Activated CD8-positive, alpha-beta memory T cell treated with anti-CD3 and anti-CD28 coated beads, Interleukin-2, amount 50 U/mL, for 1 hour (primary cell): ENCODE results near the gene PKNOX2.

Experiments
- DNase-seq: peaks from one replicate; pipeline ENCODE4 v3.0.0-alpha.2; 2020; ENCODE audit errors: extremely low read depth

The PKNOX2 gene

DNA sequence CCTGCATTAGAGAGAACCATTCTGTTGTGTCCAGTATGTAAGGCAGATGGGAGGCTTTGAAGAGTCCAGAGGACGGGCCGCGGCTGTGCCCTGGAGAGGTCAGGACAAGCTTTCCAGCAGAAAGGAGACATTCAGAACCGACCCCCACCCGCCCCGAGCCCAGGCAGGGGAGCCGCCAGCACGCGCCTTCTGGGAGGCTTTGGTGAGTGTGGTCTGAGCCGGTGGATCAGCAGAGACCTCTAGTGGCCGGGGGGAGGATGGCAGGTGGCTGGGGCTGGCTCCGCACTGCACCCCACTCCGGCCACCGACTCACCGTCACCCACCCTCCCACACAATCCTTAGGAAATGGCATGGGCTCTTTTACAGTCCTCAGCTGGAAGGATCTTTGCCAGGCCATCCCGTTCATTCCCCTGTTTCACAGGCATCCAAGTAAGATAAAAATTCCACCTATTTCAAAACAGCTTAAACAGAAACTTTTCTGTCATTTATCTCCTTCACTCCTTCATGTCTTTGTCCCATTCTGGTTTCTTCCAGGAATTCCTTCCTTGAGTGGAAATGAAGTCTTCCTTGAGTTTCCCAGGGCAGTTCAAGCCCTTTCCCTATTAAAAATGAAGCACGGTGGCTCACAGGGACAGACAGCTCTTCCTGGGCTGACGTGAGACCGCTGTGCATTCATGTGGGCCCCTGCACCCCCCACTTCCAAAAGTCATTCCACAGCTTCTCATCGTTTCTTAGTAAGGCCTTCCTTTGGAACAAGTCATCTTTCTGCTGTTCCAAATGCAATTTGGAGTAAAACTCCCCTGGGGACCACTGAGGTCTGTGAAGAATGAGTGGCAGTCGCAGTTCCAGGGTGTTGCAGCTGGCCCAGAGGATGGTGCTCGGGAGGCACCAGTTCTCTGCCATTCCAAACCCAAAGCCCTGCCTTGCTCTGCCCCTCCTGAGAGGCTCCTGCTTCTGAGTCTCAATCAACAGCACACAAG, 240.6 kb downstream of the PKNOX2 start:
- peak; percentile 10 for DNase-seq

DNA sequence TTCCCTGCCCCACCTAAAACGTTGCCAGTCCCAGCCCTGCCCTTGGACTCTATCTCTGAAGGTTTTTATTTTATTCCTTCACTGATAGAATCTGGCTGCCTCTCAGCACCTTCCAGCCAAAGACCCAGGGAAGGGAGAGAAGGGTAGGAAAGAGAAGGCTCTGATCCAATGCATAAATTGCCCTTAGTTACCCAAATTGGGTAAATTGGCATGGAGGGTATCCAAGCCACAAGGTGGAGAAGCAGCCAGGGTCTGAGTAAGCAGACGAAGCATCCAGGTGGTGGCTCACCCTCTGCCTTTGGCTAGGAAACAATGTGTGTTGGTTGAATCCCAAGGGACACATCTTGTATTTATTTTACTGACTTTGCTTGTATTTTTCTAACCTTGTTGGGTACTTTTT, 242.5 kb downstream of the PKNOX2 start:
- no peak for DNase-seq

DNA sequence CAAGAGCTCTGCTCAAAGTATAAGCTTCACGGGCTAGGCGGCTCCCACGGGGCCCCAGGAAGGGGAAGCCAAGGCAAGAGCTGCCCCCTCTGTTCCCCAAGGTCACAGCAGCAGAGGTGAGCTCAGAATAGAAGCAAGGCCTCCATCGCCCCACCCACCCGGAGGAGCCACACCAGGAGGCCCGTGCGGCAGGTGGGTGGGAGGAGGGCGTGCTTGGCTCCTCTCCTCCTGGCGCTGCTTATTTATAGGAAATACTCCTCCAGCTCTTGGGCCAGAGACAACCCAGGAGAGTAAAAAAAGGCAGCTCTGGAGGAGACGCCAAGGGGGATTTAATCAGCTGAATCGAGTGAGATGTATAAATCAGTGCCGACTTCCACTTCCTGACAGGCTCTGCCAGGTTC, 243.8 kb downstream of the PKNOX2 start:
- no peak for DNase-seq

DNA sequence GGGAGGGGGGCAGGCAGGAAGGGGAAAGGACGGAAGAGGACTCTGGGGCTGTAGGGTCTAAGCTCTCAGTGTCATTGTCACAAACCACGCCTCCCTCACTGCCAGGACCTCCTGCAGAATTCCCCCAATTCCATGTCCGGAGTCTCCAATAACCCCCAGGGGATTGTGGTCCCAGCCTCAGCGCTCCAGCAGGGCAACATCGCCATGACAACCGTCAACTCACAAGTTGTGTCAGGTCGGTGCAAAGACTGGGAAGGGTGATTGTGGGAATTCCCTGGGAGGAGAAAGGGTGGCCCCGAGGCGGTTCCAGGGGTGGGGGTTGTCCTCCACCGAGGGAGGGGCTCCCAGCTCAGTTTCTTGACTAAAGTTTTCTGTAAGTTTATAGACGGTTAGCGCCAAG, 245.5 kb downstream of the PKNOX2 start:
- no peak for DNase-seq

DNA sequence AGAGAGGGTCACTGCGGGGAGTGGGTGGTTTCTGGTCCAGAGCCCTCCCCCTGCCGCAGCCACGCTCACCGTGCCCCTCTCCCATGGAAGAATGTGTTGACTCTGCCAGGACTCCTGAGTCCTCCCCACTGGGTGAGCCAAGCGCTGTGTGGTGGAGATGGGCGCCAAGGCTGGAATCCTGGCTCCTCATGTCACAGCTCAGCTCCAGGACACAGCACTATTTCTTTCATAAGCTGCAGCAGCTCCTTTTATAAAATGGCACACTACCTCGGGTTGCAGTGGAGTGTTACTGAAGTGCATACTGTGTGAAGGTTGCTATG, 247.6 kb downstream of the PKNOX2 start:
- no peak for DNase-seq

DNA sequence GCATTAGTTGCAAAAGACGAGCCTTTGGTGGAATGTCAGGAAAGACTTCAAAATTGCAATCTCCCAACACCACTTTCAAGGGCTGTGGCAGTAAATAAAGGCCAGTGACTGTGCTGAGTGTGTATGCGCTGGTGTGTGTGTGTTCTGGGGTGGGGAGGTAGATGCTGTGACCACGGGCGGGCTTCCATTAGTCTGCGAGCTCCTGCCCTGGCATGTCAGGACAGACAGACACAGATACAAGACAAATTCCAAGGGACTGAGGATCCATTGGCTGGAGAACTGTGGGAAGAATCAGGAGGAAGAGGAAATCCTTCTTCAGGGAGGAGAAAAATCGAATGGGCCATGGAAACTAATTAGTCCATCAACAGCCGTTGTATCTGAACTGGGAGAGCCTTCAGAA, 248.0 kb downstream of the PKNOX2 start:
- no peak for DNase-seq

DNA sequence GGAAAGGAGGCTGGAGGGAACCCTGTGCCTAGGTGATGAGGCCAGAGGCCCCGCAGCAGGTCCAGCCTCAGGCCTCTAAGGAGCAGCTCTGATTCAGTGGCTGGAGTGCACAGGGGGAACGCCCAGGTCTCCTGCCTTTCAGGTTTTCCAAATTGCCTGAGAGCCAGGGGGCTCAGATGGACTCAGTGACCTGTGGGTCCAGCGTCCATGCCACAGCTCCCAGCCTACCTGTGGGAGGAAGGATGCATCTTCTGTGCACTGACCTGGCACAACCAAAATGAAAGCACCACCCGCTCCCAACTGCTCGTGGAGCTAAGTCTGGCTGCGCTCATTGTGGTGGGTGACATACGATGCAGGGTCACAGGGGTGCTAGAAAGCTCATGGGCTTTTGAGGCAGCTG, 248.7 kb downstream of the PKNOX2 start:
- DNase-seq = no peak

DNA sequence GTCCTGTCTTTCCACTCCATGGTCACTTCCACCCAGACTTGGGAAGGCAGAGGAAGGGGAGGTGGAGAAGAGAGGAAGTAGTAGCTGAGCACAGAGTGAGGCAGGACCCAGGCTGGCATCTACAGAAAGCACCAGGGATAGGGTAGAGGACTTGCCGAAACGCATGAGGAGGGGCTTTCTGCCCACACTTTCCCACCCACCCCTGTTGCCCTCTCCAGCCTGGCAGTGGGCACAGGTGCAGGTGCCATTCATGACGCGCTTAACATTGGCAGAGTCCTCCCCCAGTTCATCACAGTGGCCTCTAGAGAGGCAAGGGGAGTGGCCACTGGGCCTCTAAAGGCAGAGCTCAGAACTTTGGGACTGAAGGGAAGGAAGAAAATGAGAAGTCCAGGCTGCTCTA, 249.6 kb downstream of the PKNOX2 start:
- no peak for DNase-seq

DNA sequence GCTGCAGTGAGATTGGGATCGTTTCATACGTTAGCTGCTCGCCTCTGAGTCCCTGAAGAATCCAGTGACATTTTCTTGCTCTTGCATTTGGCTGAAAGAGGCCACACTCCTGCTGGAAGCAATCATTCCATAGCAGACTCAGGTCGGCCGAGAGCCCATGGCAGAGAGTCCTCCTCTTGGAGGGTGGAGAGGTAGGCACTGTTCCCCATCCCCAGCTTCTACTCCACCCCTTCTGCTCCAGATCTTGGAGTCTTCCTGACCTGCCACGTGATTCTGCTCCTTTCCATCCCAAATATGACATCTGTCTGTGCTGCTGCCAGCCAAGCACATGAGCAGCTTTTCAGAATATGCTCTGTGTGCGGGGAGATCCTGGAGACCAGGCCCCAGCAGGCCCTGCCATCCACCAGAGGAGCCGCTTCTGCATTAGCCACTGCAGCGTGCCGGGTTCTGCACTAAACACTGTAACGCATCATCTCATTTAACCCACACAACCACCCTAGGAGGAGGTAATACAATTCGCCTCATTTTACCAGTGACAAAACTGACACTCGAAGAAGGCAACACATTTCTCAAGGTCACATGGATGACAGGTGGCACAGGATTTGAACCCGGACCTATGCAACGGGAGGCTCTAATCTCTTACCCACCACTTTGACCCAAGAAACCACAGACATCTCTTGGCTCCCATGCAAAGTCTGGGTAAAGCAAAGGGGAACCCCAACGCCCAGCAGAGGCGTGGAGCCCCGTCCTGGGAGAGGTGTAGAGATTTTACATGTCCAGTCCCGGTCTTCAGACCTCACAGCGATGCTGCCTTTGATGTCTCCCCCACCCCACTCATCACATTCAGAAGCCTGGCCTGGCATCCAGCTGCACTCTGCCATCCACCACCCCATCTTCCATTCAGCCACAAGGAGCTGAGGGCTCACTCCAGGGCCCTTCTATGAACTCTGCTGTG, 252.7 kb downstream of the PKNOX2 start:
- no peak for DNase-seq

DNA sequence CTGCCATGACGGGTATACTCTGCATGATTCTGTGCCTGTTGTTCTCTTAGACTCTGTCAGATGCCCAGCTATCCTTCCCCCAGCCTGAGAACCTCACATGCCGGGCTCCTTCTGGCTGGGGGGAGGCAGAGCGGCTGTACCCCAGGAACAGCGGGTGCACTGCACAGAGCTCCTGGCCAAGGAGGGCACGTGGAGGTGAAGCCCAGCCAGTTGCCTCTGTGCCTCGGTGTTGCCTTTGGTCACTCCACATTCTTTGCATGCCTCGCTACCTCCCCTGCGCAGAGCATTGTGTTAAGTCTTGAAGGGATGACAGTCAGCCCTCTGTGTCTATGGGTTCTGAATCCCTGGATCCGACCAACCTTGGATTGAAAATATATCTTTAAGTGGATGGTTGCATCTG, 253.8 kb downstream of the PKNOX2 start:
- DNase-seq = no peak

DNA sequence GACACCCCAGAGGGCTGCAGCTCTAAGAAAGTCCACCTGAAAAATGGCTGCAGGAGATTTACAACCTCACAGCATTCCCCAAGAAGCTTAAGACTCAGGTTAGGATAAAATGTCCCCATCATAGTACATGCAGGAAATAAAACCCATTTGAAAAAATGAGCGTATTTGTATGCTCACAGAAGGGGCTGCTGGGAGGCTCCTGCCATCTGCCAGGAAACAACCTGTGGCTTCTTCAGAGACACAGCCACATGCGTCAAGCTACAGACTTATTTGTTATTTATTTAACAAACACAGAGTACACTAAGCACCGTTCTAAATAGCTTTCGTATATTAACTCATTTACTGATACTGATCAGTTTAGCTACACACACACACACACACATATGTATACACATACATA, 258.1 kb downstream of the PKNOX2 start:
- no peak for DNase-seq

DNA sequence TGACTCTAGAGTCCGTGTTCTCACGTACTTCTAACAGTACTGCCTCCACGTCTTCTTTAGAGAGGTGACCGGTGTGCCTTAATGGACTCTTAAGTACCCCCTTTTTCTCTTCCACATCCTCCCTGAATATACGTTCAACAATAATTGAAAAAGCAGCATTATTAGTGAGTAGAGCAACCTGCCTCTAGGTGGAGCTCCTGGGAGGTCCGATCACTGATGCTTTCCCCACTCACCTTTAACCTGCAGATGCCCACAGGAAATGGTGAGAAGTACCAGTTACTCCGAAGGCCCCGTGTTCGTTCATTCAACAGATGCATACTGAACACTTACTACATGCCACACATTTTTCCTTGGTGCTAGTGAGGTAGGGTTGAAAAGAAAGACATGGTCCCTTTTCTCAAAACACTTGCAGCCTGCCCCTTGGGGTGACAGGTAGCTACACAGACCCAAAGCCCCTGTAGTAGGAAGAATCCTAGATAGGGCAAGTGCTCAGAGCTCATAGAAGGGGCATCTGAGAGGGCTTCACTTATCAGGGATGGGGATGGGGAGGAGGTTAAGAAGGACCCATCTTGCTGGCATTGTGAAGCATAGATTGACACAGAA, 258.8 kb downstream of the PKNOX2 start:
- DNase-seq = no peak

DNA sequence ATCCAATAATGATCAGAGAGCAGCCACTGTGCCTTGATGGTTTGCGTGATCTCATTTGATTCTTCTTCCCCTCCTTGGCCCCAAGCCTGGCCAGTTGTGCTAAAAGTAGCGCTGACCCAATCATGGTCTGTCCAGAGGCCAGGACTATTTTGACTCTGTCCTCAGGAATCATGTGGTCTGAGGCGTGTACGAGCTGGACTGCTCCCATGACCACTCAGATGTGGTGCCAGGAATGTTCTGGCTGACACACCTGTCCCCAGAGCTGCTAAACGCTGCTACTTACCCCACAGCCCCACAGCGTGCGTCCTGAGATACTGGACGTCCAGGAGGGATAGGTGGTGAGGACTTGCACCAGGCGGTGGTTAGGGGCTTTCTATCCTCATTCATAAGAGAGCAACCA, 261.1 kb downstream of the PKNOX2 start:
- DNase-seq = no peak

DNA sequence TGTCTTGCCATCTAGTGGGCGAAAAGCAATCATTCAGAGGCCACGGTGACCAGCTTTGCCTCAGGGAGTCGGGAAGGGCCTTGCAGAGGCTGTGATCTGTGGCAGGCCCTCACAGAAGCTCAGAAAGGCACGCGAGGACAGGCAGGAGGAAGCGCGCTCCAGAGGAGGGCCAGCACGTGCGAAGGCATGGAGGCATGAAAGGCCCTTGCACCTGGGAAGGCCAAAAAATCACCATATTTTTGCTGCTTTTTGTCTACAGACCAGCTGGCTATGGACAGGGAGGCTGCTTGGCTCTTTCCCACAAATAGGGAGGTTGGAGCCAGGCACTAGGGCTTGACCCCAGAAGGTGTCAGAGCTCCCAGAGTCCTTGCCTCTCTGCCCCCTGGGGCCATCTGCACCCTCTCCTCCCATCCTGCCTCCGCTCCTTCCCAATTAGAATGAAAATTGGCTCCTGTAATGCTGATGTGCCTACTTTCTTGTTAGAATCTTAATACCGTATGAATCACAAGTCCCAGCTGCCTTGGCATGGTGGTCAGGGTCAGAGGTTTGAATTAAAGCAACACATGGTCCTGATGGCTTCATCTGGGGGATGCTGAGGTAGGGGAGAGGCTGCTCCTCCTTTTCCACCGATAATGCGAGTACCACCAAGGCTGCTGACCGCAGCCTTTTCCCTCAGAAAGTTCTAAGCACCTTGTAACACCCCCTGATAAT, 262.4 kb downstream of the PKNOX2 start:
- no peak for DNase-seq

DNA sequence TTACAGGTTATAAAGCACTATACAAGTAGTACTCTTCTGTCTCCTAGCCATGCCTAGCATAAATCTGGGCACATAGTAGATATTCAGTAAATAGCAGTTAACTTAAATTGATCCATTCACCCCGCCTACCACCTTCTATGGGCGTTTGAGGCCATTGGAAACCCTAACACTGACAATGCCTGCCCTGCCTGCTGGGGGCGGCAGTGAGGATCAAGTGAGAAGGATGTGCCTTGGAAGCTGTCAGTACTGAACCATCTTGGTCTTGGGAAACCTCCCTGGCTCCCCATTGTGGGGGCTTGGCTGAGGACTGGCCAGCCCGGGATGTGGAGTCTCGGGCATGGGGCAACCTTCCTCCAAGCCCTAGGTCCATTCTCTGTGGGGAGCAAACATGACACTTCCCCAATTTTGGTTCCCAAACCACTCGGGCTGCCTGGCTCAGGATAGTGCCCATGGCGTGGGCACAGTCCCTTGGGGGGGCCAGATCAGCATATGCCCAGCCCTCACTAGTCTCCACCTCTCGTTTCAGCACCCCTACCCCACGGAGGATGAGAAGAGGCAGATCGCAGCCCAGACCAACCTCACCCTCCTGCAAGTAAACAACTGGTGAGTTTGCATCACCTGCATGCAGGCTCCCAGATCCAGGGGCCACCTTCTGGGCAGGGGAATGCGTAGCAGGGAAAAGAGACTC, 264.1 kb downstream of the PKNOX2 start:
- no peak for DNase-seq

DNA sequence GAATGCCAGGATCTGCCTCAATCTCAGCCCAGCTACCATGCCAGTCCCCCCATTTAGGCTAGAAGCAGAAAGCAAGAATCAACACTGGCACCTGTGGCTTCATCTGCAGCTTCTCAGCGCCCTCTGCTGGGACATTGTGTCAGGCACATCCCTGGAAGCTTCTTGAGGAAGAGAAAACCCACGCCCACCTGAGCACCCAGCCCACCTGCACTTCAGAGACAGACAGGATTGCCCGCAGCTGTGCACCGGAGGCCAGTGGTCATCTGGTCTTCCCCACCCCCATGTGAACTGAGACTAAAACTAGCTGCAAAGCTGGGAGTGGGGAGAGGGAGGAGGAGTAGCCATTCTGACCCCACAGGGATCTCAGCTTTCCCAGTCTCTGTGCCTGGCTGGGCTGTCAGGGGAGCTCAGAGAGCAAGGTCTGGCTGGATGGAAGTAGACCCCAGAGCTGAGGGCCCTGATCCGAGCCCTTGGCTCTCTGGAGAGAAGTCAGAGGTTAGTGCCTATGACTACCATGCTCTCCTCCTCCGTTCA, 264.7 kb downstream of the PKNOX2 start:
- no peak for DNase-seq

DNA sequence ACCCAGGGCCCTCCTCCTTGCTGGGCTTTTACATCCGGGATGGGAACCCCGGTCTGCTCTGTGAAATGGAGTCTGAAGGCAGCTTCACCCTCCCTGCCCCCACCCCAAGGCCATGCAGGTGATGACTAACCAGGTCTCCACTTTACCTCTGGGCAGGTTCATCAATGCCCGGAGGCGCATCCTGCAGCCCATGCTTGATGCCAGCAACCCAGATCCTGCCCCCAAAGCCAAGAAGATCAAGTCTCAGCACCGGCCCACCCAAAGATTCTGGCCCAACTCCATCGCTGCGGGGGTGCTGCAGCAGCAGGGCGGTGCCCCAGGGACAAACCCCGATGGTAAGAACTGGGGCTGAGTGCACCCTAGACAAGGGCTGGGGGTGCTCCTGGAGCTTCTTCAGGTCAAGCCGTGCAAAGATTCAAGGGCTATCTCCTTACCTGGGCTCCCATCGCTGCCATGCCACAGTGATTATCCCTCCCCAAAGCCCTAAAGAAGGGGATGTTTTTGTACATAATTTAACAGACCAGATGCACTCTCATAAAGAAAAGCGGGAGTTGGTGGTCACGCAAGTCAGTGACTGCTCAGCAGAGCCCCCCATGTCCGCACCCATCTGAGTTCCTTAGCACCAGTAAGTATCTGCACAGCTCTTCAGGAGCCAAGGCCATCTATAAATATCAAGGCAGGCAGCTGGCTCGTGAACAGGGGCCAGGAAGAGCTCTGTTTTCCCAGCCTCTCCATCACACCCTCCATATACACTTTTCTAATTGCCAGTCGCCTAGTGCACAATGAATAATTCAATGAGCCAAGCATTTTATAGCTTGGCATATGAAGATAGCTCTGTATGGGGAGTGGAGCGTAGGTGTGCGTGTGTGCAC, 265.5 kb downstream of the PKNOX2 start:
- DNase-seq = no peak

DNA sequence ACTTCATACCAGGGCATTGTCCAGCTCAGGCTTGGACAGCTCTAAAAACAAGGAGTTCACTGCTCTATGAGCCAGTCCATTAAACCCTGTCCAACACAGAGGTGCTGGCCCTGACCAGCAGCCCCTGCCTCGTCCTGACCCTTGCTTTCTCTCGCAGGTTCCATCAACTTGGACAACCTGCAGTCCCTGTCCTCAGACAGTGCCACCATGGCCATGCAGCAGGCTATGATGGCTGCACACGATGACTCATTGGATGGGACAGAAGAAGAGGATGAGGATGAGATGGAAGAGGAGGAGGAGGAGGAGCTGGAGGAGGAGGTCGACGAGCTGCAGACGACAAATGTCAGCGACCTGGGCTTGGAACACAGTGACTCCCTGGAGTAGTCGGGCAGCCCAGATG, 266.5 kb downstream of the PKNOX2 start:
- DNase-seq = no peak

DNA sequence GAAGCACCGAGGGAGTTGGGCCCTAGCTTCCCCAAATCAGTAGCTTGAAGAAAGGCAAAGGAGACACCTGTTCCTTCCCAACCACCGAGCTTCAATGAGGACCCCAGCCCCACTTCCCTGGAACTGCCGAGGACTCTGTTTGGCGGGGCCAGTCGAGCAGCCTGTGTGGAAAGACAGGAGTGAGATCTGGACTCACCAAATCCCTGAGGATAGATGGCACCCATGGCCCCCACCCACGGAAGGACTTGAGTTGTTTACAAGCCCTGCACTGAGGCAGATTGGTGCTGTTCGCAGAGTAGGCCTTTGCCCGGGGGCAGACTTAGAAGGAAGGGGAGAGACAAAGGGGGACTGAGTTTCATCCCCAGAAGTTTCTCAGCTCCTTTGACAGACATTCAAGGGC, 266.9 kb downstream of the PKNOX2 start:
- no peak for DNase-seq
